HG02840 (cell line): Measurements from ENCODE around the gene RASGRP4.
"Not testable (repeated sequence)": the region's sequence is repeated elsewhere in the genome, so short reads cannot be mapped to it uniquely, and the experiment has no call there.

Experiments
- ATAC-seq: cut with Tn5 transposase; IDR thresholded peaks from one replicate; pipeline ENCODE4 v1.9.1; 2021; ENCODE audit warnings: mild to moderate bottlenecking, moderate library complexity, moderate number of reproducible peaks; ENCODE audit not compliant: unreplicated experiment, low FRiP score

RASGRP4 gene

DNA sequence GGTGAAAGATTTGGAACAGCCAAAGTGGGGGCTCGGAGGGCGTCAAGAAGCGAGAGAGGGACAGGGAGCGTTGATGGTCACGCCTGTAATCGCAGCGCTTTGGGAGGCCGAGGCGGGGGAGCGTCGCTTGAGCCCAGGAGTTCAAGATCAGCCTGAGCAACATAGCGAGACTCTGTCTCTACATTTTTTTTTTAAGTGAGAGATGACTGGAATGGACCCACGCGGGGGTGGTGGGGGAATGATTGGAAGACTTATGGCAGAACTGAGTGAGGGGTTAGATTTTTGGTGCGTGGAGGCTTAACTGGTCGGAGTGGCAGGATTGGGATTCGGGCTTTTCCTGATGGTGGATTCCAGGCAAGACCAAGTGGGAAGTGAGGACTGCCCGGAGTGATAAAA lies 50.9 kb downstream of the RASGRP4 start:
- ATAC-seq: no peak

DNA sequence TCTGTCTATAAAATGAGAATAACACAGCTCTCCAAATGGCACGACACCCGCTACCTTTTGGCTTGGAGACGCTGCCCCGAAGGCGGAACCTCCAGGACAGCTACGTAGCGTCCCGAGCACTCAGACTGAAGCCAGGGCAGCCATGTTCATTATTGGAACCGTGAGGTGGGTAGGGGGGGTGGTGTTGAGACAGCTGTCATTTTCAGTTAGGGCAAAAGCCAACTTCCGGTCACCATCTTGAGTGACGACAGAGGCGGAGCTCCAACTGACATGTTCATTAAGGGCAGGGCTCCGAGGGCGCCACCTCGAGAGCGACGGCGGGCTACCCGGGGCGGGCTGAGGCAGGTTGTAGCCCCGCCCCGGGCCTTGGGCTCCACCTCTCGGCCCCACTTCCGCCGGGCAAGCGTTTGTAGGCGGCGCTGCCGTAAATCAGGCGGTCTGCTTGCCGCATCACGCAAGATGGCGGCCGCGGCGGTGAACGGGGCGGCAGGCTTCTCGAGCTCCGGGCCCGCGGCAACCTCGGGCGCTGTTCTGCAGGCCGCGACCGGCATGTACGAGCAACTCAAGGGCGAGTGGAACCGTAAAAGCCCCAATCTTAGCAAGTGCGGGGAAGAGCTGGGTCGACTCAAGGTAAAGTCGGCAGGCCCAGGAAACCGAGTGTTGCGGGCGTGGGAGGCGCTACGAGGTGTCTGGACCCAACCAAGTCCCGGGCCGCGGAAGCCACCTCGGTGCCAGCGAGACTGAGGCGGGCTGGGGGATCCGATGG lies 51.5 kb downstream of the RASGRP4 start, which contains the start of gene PSMD8:
Gene PSMD8 (plus strand): TSS at position 240 of the 766 bp plus-strand sequence. CDS start 31 bp downstream, at position 271.
- peak; percentile 93 for ATAC-seq

DNA sequence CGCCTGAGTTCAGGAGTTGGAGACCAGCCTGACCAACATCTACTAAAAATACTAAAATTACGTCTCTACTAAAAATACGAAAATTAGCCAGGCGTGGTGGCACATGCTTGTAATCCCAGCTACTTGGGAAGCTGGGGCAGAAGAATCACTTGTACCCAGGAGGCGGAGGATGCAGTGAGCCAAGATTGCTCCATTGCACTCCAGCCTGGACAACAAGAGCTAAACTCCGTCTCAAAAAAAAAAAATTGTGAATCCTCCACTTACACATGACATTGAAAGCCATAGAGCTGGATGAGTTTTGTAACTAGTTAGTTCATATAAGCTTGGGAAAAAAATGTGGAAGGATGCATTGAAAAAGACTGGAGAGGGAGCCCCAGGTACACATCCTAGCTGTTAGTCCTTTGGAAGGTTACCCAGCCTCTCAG lies 52.1 kb downstream of the RASGRP4 start:
- no peak for ATAC-seq

- ATAC-seq: no peak
Observed at GRCh38 chr19:38371081-38371480, 54.9 kb downstream of the RASGRP4 start.

GRCh38 chr19:38370299-38370698 lies 55.7 kb downstream of the RASGRP4 start:
- no peak for ATAC-seq

DNA sequence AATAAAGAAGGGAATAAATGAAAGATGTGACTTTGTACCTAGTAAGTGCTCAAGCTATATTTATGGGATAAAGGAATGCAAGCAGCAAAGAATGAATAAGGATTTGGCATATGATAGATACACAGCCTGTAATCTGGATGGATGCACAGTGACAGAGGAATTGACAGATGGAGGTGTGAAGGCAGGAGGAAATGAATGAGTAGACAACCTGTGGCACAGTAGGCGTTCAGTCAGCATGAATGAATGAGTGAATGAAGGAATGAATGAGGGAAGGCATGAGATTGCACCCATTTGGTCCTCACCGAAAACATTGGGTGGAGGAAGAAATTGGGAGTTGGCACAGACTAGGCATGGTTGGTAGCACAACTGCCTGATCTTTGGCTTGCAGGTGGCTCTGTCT lies 56.4 kb downstream of the RASGRP4 start:
- no peak for ATAC-seq

GRCh38 chr19:38367041-38367440 lies 59.0 kb downstream of the RASGRP4 start:
- no peak for ATAC-seq

- not testable (repeated sequence) for ATAC-seq
Observed at GRCh38 chr19:38362946-38363688, 62.9 kb downstream of the RASGRP4 start.

GRCh38 chr19:38362076-38362945 lies 63.7 kb downstream of the RASGRP4 start:
- no peak for ATAC-seq

GRCh38 chr19:38361633-38362075 lies 64.4 kb downstream of the RASGRP4 start:
- ATAC-seq: no peak

DNA sequence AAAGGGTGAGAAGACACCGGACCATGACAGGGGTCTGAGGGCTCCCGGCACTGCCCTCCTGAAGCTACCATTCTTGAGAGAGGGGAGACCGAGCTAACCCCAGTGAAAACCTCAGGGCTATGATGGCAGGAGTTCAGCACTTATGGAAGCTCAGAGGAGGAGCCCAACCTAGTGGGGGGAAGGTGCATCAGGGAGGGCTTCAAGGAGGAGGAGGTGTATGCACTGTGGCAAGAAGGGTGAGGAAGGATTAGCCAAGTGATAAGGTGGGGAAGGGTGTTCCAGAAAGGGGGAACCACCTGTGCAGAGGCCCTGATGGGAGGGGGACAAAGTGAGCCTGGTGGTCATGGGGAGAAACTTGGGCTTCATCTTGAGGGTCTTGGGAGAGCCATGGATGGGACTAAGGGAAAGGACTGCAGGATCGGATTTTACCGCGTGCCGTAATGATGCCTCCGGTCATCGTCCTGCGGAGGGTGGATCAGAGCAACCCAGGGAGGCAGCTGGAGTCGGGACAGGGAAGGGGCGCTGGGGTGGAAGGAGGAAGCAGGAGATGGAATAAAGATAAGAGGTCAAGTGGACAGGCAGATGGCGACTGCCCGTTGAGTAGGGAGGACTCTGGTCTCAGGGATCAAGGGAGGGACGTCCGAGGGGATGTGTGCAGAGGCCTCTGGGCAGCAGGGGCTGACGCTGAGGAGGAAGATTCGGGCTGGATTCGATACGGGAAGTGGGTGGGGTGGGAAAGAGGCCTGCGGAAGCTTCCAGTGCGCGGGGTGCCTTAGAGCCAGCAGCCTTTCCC lies 65.0 kb downstream of the RASGRP4 start:
- ATAC-seq: no peak

DNA sequence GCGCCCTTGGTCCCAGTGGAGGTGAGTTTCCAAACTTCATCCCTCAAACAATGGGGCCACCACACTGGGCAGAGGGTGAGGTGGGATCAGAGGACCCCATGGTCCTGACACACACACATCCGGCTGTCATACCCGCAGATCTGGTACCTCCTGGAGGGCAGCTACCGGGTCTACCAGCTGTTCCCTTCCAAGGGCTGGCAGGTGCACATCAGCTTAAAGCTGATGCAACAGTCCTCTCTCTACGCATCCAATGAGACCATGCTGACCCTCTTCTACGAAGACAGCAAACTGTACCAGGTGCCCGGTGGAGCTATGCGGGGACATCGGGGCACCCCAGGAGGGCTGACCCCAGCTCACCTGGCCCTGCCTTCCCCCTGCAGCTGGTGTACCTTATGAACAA lies 65.7 kb downstream of the RASGRP4 start:
- no peak for ATAC-seq

- ATAC-seq: no peak
Observed at GRCh38 chr19:38359242-38360021, 66.6 kb downstream of the RASGRP4 start.
